Endothelial cell (in vitro differentiated cells): Measurements from ENCODE around the gene FBXL13. TPM values are rescaled to one million over a fixed set of nuclear protein-coding genes. Genes with fewer than 3 reads are reported as not detected.
A peak's percentile ranks its signal among the peaks of the same experiment; 100 is the strongest.

Experiments used
- DNase-seq: peaks from one replicate; pipeline ENCODE4 v3.0.0; 2021; ENCODE audit warnings: low spot score
- H3K27ac Mint-ChIP-seq: one replicate; pipeline ENCODE4 v1.8.0; 2021; ENCODE audit warnings: mixed read lengths, inconsistent platforms; ENCODE audit not compliant: unreplicated experiment
- H3K27me3 Mint-ChIP-seq: one replicate; pipeline ENCODE4 v1.8.0; 2021; ENCODE audit warnings: mild to moderate bottlenecking, moderate library complexity, mixed read lengths, inconsistent platforms; ENCODE audit not compliant: unreplicated experiment
- H3K36me3 Mint-ChIP-seq: one replicate; pipeline ENCODE4 v1.8.0; 2021; ENCODE audit warnings: mild to moderate bottlenecking, low read depth, mixed read lengths, inconsistent platforms; ENCODE audit not compliant: unreplicated experiment
- H3K4me1 Mint-ChIP-seq: one replicate; pipeline ENCODE4 v1.8.0; 2021; ENCODE audit warnings: mild to moderate bottlenecking, mixed read lengths, inconsistent platforms; ENCODE audit not compliant: unreplicated experiment
- H3K4me3 Mint-ChIP-seq: one replicate; pipeline ENCODE4 v1.8.0; 2021; ENCODE audit warnings: mild to moderate bottlenecking, mixed read lengths, inconsistent platforms; ENCODE audit not compliant: unreplicated experiment
- H3K9me3 Mint-ChIP-seq: one replicate; pipeline ENCODE4 v1.8.0; 2021; ENCODE audit warnings: mixed read lengths, inconsistent platforms; ENCODE audit not compliant: unreplicated experiment
- total RNA-seq: library from RNA; stranded (reverse); fragmentation: NEBNext Ultra II Directional; extraction: Animal tissue kit (Norgen Biotek cat#: 25700); gene quantifications from one replicate; pipeline ENCODE4 v1.2.1, GENCODE V29; 2021; ENCODE audit not compliant: unreplicated experiment
- TF ChIP-seq, protein P1 (sequence below): fragments of 200-600 bp; sonication (generic); IDR thresholded peaks from one replicate; pipeline ENCODE4 v1.5.0; 2021; ENCODE audit warnings: antibody characterized with exemption; ENCODE audit not compliant: unreplicated experiment

The FBXL13 gene
- total RNA-seq, 1 donor from 2014 or later, result 3.4 TPM

DNA sequence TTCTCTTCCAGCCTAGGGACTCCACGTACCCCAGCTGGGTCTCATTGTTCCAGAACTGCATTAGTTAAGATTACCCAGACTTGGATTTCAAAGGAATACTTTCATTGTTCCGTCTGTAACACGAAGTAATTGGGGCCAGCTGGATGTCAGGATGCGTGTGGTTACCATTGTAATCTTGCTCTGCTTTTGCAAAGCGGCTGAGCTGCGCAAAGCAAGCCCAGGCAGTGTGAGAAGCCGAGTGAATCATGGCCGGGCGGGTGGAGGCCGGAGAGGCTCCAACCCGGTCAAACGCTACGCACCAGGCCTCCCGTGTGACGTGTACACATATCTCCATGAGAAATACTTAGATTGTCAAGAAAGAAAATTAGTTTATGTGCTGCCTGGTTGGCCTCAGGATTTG lies 140.8 kb downstream of the FBXL13 start:
- TF ChIP-seq, protein P1, sequence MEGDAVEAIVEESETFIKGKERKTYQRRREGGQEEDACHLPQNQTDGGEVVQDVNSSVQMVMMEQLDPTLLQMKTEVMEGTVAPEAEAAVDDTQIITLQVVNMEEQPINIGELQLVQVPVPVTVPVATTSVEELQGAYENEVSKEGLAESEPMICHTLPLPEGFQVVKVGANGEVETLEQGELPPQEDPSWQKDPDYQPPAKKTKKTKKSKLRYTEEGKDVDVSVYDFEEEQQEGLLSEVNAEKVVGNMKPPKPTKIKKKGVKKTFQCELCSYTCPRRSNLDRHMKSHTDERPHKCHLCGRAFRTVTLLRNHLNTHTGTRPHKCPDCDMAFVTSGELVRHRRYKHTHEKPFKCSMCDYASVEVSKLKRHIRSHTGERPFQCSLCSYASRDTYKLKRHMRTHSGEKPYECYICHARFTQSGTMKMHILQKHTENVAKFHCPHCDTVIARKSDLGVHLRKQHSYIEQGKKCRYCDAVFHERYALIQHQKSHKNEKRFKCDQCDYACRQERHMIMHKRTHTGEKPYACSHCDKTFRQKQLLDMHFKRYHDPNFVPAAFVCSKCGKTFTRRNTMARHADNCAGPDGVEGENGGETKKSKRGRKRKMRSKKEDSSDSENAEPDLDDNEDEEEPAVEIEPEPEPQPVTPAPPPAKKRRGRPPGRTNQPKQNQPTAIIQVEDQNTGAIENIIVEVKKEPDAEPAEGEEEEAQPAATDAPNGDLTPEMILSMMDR, result no peak
- peaks cover 30% of the 10 kb centered on the region for H3K4me1 Mint-ChIP-seq
- peak; percentile 45 for DNase-seq
- no peaks in the 10 kb centered on the region for H3K9me3 Mint-ChIP-seq
- H3K4me3 Mint-ChIP-seq, result no peak overlapping the region
- H3K27me3 Mint-ChIP-seq, result no peaks in the 10 kb centered on the region
- H3K36me3 Mint-ChIP-seq, result no peaks in the 10 kb centered on the region
- H3K27ac Mint-ChIP-seq, result peak overlapping the region; percentile 91

DNA sequence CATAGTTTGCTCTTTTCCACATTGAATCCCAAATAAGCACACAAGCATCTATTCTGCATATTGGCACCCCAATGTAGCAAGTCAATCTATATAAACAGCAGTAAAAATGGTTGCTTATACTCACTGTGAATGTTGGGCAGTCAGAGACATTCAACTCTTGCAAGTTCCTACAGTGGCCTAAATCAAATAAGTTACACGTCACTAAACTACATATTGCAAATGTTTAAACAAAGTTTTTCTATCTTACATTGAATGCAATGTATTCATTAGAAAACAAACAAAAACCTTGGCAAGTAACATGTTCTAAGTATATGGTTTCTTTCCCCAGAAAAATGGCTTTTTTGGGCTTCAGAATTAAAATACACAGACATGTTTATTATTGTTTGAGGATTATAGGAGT lies 142.8 kb downstream of the FBXL13 start:
- Mint-ChIP-seq H3K4me3 (no peak overlapping the region), H3K36me3 (no peaks in the 10 kb centered on the region), H3K9me3 (no peaks in the 10 kb centered on the region), H3K27me3 (no peaks in the 10 kb centered on the region), H3K27ac (no peak overlapping the region), H3K4me1 (peaks cover 22% of the 10 kb centered on the region)
- DNase-seq, result no peak
- TF ChIP-seq, protein P1, result no peak

DNA sequence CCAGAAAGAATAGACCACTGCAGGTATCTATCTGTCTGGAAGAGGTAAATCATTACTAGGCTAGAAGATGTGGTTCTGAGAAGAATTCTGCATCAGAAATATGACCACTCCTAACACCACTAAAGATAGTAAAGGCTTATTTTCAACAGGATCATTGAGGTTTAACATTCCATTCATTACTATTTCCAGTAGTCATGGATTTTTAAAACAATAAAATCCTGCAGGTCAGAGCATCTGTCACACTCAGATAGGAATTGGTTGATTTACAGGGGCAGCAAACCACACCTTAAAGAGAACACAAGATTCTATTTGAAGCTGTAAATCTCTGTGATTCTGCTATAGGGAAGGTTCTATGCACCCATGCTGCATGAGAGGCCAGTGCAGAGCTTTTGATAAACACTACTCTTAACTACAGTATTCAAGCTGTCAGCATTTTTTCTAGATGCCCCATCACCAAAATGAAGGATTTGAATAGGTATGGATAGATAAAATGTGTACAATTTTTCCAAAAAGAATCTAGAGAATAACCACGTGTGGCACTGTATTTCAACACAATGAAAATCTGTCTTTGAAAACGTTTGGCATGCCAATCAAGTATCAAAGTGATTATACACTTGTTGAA lies 147.2 kb downstream of the FBXL13 start:
- no peak overlapping the region for H3K27ac Mint-ChIP-seq
- no peak overlapping the region for H3K4me3 Mint-ChIP-seq
- H3K36me3 Mint-ChIP-seq, result no peaks in the 10 kb centered on the region
- DNase-seq, result no peak
- H3K27me3 Mint-ChIP-seq, result no peaks in the 10 kb centered on the region
- peaks cover 4% of the 10 kb centered on the region for H3K4me1 Mint-ChIP-seq
- H3K9me3 Mint-ChIP-seq, result no peaks in the 10 kb centered on the region
- TF ChIP-seq, protein P1, result no peak

DNA sequence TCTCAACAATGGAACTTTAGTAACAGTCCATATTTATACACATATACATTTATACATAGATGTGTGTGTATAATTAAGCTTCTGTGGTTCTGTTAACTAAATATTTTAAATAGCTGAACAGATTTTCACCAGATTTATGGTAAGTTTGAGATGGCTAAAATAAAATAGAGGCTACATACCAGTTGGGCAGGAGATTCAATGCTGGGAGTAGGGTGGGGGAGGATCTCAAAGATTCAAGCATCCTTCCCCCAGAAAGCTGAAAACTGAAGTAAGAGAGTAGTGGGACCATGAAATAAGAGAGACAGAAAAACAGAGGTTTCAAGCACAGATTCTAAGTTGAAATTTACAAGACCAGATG lies 147.8 kb downstream of the FBXL13 start:
- no peak overlapping the region for H3K27ac Mint-ChIP-seq

More for the DNA sequence above, 147.8 kb downstream of the FBXL13 start:
- Mint-ChIP-seq H3K4me1 (peaks cover 4% of the 10 kb centered on the region), H3K9me3 (no peaks in the 10 kb centered on the region), H3K36me3 (no peaks in the 10 kb centered on the region), H3K4me3 (no peak overlapping the region), H3K27me3 (no peaks in the 10 kb centered on the region)
- DNase-seq, result no peak
- TF ChIP-seq, protein P1, result no peak
